PC-3 (cell line): ENCODE results near the gene LMO7. TPM values are rescaled to one million over a fixed set of nuclear protein-coding genes. Genes with fewer than 3 reads are reported as not detected.

Source experiments
- ATAC-seq: fragments of 200-7000 bp; cut with Tn5 transposase; 2 replicates; pipeline ENCODE4 v1.9.1; 2020; ENCODE audit warnings: mild to moderate bottlenecking, moderate library complexity
- BruUV-seq: library from RNA; stranded (reverse); fragments of 400-500 nt; replicated peaks from 2 replicates; lab custom pipeline; 2021; lab: Mats Ljungman, UMichigan
- CTCF ChIA-PET: fragments of 300-600 bp; sonication (Branson Sonifier 250); formaldehyde crosslinking; loops from one replicate; lab custom pipeline; 2022; ENCODE audit warnings: antibody characterized with exemption; lab: Charles Lee
- POLR2A ChIA-PET: fragments of 300-600 bp; sonication (Branson Sonifier 250); formaldehyde crosslinking; loops from one replicate; lab custom pipeline; 2022; ENCODE audit warnings: antibody characterized with exemption; ENCODE audit not compliant: unreplicated experiment; lab: Charles Lee
- DNase-seq: peaks from one replicate; pipeline ENCODE4 v3.0.0-alpha.2; 2015
- H2AFZ ChIP-seq: fragments of 300-600 bp; sonication (generic); 2 replicates; pipeline ENCODE4 v1.6.0; 2016; ENCODE audit warnings: antibody characterized with exemption, low read length
- H3F3A ChIP-seq: fragments of 300-600 bp; sonication (generic); one replicate; pipeline ENCODE4 v1.6.0; 2017; ENCODE audit warnings: antibody characterized with exemption, low read length, control low read depth, mild to moderate bottlenecking; ENCODE audit not compliant: unreplicated experiment
- H3K27ac ChIP-seq: fragments of 300-600 bp; sonication (generic); 2 replicates; pipeline ENCODE4 v1.5.1; 2016; ENCODE audit warnings: mild to moderate bottlenecking, low read length
- H3K27me3 ChIP-seq: fragments of 300-600 bp; sonication (generic); 2 replicates; pipeline ENCODE4 v1.6.1; 2016; ENCODE audit warnings: low read length, mixed read lengths
- H3K36me3 ChIP-seq: fragments of 300-600 bp; sonication (generic); 2 replicates; pipeline ENCODE4 v1.6.1; 2016; ENCODE audit warnings: low read depth, mixed run types, low read length, mixed read lengths
- H3K4me1 ChIP-seq: fragments of 300-600 bp; sonication (generic); 2 replicates; pipeline ENCODE4 v1.5.1; 2016; ENCODE audit warnings: low read length; ENCODE audit not compliant: insufficient read depth
- H3K4me2 ChIP-seq: fragments of 300-600 bp; sonication (generic); 2 replicates; pipeline ENCODE4 v1.6.0; 2016; ENCODE audit warnings: low read length
- H3K4me3 ChIP-seq: fragments of 300-600 bp; sonication (generic); 2 replicates; pipeline ENCODE4 v1.5.1; 2016; ENCODE audit warnings: mild to moderate bottlenecking, low read length, mixed read lengths
- H3K79me2 ChIP-seq: fragments of 300-600 bp; sonication (generic); 2 replicates; pipeline ENCODE4 v1.6.1; 2017; ENCODE audit warnings: low read length, mixed read lengths
- H3K9ac ChIP-seq: fragments of 300-600 bp; sonication (generic); 2 replicates; pipeline ENCODE4 v1.6.0; 2016; ENCODE audit warnings: mild to moderate bottlenecking, low read length
- H3K9me2 ChIP-seq: fragments of 300-600 bp; sonication (generic); replicated peaks from 2 replicates; pipeline ENCODE4 v1.6.1; 2016; ENCODE audit warnings: mixed run types, low read length, mixed read lengths
- H3K9me3 ChIP-seq: fragments of 300-600 bp; sonication (generic); 2 replicates; pipeline ENCODE4 v1.6.1; 2016; ENCODE audit warnings: low read length, mixed read lengths
- H4K20me1 ChIP-seq: fragments of 300-600 bp; sonication (generic); 2 replicates; pipeline ENCODE4 v1.6.1; 2016; ENCODE audit warnings: low read length, mixed read lengths
- EZH2 ChIP-seq: fragments of 300-600 bp; sonication (generic); IDR thresholded peaks from one replicate; pipeline ENCODE4 v1.6.1; 2017; ENCODE audit warnings: antibody characterized with exemption, mild to moderate bottlenecking, low read length; ENCODE audit not compliant: unreplicated experiment
- EZH2phosphoT487 ChIP-seq: fragments of 300-600 bp; sonication (generic); IDR thresholded peaks from 2 replicates; pipeline ENCODE4 v1.6.1; 2018; ENCODE audit warnings: mild to moderate bottlenecking, antibody characterized with exemption, low read length, borderline replicate concordance
- intact Hi-C: fragments of 100-400 bp; cut with micrococcal nuclease; formaldehyde crosslinking; loops from 2 replicates; pipeline ENCODE4 v1.9.0; 2023
- total RNA-seq: library from RNA; depleted of rRNA; stranded (reverse); fragments of >200 nt; gene quantifications from 2 replicates; pipeline ENCODE4 v1.2.3, GENCODE V29; 2014
- TF ChIP-seq, protein P1 (sequence below): fragments of 300-600 bp; sonication (generic); conservative IDR thresholded peaks from 2 replicates; pipeline ENCODE4 v1.5.1; 2017; ENCODE audit warnings: antibody characterized with exemption, low read depth, mild to moderate bottlenecking, low read length

The LMO7 gene
- total RNA-seq, 1 experiment from 2014 or later, result 83.6 TPM

DNA sequence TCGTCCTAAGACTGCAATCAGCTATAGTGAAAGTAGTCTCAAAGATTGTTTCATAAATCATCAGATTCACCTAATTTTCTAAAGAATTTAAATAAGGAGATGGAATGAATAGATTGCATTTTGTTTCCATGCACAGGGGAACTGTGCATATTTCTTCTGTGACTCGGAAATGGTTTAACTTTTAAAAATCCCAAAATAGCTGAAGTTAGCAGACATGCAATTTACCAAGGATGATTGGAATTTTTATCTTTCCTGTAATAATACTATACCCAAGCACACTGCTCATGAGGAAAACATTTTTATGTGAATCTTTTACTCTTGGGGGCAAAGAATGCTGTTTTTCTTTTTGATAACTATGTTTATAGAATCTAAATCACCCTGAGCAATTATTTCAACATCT, 15.0 kb upstream of the LMO7 start:
- Histone ChIP-seq H3K36me3 (no peaks in the 10 kb centered on the region), H3K9me2 (no peaks in the 10 kb centered on the region), H4K20me1 (no peaks in the 10 kb centered on the region), H3K4me3 (no peak overlapping the region), H2AFZ (no peak overlapping the region), H3F3A (no peaks in the 10 kb centered on the region), H3K4me1 (peaks cover 13% of the 10 kb centered on the region), H3K4me2 (peak overlapping the region; percentile 56), H3K9ac (no peak overlapping the region), H3K27me3 (no peaks in the 10 kb centered on the region), H3K9me3 (no peaks in the 10 kb centered on the region), H3K27ac (peak overlapping the region; percentile 21; the same call in 1 of the 2 replicates), H3K79me2 (no peaks in the 10 kb centered on the region)
- ATAC-seq, result peak; percentile 65
- no TSS peak for BruUV-seq
- ChIA-PET POLR2A (no interaction called here), CTCF (no interaction called here)
- TF ChIP-seq, protein P1, sequence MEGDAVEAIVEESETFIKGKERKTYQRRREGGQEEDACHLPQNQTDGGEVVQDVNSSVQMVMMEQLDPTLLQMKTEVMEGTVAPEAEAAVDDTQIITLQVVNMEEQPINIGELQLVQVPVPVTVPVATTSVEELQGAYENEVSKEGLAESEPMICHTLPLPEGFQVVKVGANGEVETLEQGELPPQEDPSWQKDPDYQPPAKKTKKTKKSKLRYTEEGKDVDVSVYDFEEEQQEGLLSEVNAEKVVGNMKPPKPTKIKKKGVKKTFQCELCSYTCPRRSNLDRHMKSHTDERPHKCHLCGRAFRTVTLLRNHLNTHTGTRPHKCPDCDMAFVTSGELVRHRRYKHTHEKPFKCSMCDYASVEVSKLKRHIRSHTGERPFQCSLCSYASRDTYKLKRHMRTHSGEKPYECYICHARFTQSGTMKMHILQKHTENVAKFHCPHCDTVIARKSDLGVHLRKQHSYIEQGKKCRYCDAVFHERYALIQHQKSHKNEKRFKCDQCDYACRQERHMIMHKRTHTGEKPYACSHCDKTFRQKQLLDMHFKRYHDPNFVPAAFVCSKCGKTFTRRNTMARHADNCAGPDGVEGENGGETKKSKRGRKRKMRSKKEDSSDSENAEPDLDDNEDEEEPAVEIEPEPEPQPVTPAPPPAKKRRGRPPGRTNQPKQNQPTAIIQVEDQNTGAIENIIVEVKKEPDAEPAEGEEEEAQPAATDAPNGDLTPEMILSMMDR, result no peak
- TF ChIP-seq EZH2, result no peak
- intact Hi-C loops, result loop anchor here (5.0 kb wide), 1 partner anchor 54 kb away; no protein-coding TSS in a partner anchor
- DNase-seq, result peak; percentile 41

DNA sequence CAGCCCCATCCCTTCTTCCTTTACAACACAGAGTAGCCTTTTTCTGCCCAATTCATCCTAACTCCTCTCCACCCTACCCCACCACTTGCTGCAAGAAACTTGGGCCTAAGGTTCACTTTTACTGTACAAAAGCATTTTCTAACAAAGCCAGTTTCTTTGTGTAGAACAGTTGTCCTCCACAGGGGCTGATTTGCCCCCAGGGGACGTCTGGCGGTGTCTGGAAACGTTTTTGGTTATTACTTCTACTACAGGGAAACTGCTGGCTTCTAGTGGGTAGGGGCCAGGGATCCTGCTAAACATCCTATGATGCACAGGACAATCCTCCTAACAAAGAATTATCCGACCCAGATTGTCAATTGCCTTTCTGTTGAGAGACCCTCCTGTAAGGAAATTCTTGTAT, 7.3 kb upstream of the LMO7 start:
- intact Hi-C loops, result no loop called here
- H3K79me2 ChIP-seq, result no peaks in the 10 kb centered on the region
- POLR2A ChIA-PET, result no interaction called here

GRCh38 chr13:75633285-75633684, 2.8 kb upstream of the LMO7 start:
- ChIA-PET POLR2A (no interaction called here), CTCF (no interaction called here)
- intact Hi-C loops, result no loop called here
- TF ChIP-seq EZH2phosphoT487 (no peak), EZH2 (no peak)
- TF ChIP-seq, protein P1, result no peak
- DNase-seq (peak; percentile 66), ATAC-seq (peak; percentile 40)
- Histone ChIP-seq H3K4me3 (no peak overlapping the region), H3K9me3 (no peaks in the 10 kb centered on the region), H3K9me2 (no peaks in the 10 kb centered on the region), H3K27ac (no peak overlapping the region), H3F3A (no peaks in the 10 kb centered on the region), H3K4me2 (no peak overlapping the region), H3K4me1 (peaks cover 13% of the 10 kb centered on the region), H3K9ac (no peak overlapping the region), H3K79me2 (peaks cover 19% of the 10 kb centered on the region), H3K36me3 (no peaks in the 10 kb centered on the region), H3K27me3 (no peaks in the 10 kb centered on the region), H2AFZ (no peak overlapping the region), H4K20me1 (no peaks in the 10 kb centered on the region)
- no TSS peak for BruUV-seq

More for the DNA sequence above, 7.3 kb upstream of the LMO7 start:
- Histone ChIP-seq H3K4me1 (peaks cover 8% of the 10 kb centered on the region), H3K27ac (no peak overlapping the region), H3K4me3 (no peak overlapping the region), H3K9ac (no peak overlapping the region), H3K27me3 (no peaks in the 10 kb centered on the region), H2AFZ (no peak overlapping the region), H3K4me2 (no peak overlapping the region), H3F3A (no peaks in the 10 kb centered on the region), H4K20me1 (no peaks in the 10 kb centered on the region), H3K36me3 (no peaks in the 10 kb centered on the region), H3K9me2 (no peaks in the 10 kb centered on the region), H3K9me3 (no peaks in the 10 kb centered on the region)
- TF ChIP-seq EZH2 (no peak), EZH2phosphoT487 (no peak)
- TF ChIP-seq, protein P1, result no peak
- BruUV-seq, result no TSS peak
- CTCF ChIA-PET, result no interaction called here
- DNase-seq, result no peak
- ATAC-seq, result no peak
